Brain microvascular endothelial cell (primary cell): ENCODE measurements around the gene CCDC188.
A peak's percentile ranks its signal among the peaks of the same experiment; 100 is the strongest.

Experiments used
- DNase-seq: peaks from one replicate; pipeline ENCODE4 v3.0.0-alpha.2; 2020
- H3K27ac ChIP-seq: fragments of 250-450 bp; sonication (Bioruptor Pico); 2 replicates; pipeline ENCODE4 v1.5.1; 2020; ENCODE audit warnings: mild to moderate bottlenecking, moderate library complexity
- H3K27me3 ChIP-seq: fragments of 250-450 bp; sonication (Bioruptor Pico); replicated peaks from 2 replicates; pipeline ENCODE4 v1.5.1; 2020; ENCODE audit warnings: mild to moderate bottlenecking
- H3K36me3 ChIP-seq: fragments of 250-450 bp; sonication (Bioruptor Pico); replicated peaks from 2 replicates; pipeline ENCODE4 v1.5.1; 2020; ENCODE audit warnings: mild to moderate bottlenecking
- H3K4me3 ChIP-seq: 2 replicates; pipeline ENCODE4 v1.5.1; 2011; ENCODE audit warnings: low read depth, mild to moderate bottlenecking, control low read depth, low read length, moderate library complexity
- in situ Hi-C: cut with HindIII; loops from 2 replicates; pipeline ENCODE4 v1.10.0; 2017; ENCODE audit warnings: low sequenced_read_pairs, low pct_ligation_motif_present
- TF ChIP-seq, protein P1 (sequence below): IDR thresholded peaks from 2 replicates; pipeline ENCODE4 v1.5.1; 2011; ENCODE audit warnings: low read depth, mild to moderate bottlenecking, moderate library complexity, low read length, control low read depth, inconsistent platforms; ENCODE audit errors: missing control alignments

The CCDC188 gene

GRCh38 chr22:20111689-20112622 lies 38.9 kb downstream of the CCDC188 start:
- Histone ChIP-seq H3K27ac (no peak overlapping the region), H3K27me3 (no peaks in the 10 kb centered on the region), H3K4me3 (no peak overlapping the region), H3K36me3 (peaks cover 79% of the 10 kb centered on the region)
- no peak for DNase-seq
- in situ Hi-C loops, result no loop called here
- TF ChIP-seq, protein P1, sequence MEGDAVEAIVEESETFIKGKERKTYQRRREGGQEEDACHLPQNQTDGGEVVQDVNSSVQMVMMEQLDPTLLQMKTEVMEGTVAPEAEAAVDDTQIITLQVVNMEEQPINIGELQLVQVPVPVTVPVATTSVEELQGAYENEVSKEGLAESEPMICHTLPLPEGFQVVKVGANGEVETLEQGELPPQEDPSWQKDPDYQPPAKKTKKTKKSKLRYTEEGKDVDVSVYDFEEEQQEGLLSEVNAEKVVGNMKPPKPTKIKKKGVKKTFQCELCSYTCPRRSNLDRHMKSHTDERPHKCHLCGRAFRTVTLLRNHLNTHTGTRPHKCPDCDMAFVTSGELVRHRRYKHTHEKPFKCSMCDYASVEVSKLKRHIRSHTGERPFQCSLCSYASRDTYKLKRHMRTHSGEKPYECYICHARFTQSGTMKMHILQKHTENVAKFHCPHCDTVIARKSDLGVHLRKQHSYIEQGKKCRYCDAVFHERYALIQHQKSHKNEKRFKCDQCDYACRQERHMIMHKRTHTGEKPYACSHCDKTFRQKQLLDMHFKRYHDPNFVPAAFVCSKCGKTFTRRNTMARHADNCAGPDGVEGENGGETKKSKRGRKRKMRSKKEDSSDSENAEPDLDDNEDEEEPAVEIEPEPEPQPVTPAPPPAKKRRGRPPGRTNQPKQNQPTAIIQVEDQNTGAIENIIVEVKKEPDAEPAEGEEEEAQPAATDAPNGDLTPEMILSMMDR, result no peak

- Histone ChIP-seq H3K36me3 (peaks cover 87% of the 10 kb centered on the region), H3K27me3 (no peaks in the 10 kb centered on the region), H3K27ac (no peak overlapping the region), H3K4me3 (no peak overlapping the region)
- TF ChIP-seq, protein P1, result peak; percentile 72
- DNase-seq, result no peak
- in situ Hi-C loops, result no loop called here
Observed at GRCh38 chr22:20111045-20111688, 39.7 kb downstream of the CCDC188 start.

- no peak for DNase-seq
- H3K27ac ChIP-seq, result no peak overlapping the region
- in situ Hi-C loops, result no loop called here
- TF ChIP-seq, protein P1, result no peak
- peaks cover 90% of the 10 kb centered on the region for H3K36me3 ChIP-seq
- H3K4me3 ChIP-seq, result no peak overlapping the region
- no peaks in the 10 kb centered on the region for H3K27me3 ChIP-seq
Observed at GRCh38 chr22:20110359-20110985, 40.4 kb downstream of the CCDC188 start.

DNA sequence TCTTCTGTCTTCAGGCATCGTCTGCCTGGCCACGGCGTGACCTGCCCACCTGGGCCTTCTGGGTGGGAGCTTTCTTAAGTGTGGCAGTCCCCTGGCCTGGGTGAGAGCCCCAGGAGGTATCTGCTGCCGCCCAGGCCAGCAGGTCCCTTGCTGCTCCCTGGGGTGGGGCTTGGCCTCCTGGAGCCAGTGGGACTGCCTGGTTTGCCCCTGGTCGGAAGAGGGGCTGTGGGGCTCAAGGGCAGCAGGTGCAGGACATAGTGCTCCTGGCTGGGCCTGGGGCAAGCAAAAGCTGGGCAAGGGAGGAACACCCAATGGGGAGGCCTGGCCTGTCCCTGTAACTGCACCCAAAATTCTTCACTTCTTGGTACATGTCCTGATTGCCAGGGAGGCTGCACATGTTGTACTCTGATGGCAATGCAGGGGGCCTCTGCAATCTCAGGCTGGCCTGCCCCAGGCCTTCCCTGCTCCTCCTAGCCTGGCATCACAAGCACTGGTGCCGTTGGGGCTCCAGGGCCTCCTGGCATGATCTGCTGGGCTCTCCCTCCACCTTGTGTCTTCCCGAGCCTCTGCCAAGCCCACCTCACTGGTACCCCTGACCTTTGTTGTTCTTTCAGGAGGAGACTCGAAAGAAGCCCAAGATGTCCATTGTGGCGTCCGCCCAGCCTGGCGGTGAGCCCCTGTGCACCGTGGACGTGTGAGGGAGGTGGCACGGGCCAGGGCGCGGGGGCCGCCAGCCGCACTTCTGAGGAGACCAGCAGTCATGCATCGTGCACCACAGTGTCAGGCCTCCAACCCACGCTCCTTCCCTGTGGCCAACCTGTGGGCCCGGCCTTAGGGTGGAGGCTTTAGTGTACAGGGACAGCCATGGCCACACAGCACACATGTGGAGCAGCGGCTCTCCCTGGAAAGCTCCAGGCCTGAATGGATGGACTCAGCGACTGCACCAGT lies 41.2 kb downstream of the CCDC188 start:
- DNase-seq, result no peak
- no peak overlapping the region for H3K27ac ChIP-seq
- TF ChIP-seq, protein P1, result no peak
- in situ Hi-C loops, result no loop called here
- no peak overlapping the region for H3K4me3 ChIP-seq
- H3K36me3 ChIP-seq, result peaks cover 90% of the 10 kb centered on the region
- H3K27me3 ChIP-seq, result no peaks in the 10 kb centered on the region

DNA sequence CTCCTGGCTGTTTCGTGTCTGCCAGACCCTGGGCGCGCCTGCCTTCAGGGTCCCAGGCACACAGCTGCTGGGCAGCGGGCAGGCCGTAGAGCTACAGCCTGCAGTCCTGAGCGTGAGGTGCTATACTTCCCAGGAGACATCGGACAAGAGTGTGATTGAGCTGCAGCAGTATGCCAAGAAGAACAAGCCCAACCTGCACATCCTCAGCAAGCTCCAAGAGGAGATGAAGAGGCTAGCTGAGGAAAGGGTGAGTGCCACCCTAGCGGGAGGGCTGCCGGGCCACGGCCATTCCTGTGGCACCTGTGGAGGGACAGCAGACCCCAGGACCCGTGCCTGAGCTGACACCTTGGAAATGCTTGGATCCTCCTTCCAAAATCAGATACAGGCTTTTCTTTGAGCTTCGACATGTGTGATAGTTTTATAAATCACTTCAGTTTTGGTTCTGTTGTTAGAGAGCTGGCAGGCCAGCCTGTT lies 42.1 kb downstream of the CCDC188 start:
- DNase-seq, result no peak
- Histone ChIP-seq H3K27ac (no peak overlapping the region), H3K27me3 (no peaks in the 10 kb centered on the region), H3K4me3 (no peak overlapping the region), H3K36me3 (peaks cover 85% of the 10 kb centered on the region)
- in situ Hi-C loops, result no loop called here
- TF ChIP-seq, protein P1, result no peak
